Measurements from ENCODE around the gene MLEC. TPM values are rescaled to one million over a fixed set of nuclear protein-coding genes. Genes with fewer than 3 reads are reported as not detected.

MLEC gene
- total RNA-seq, 1 donor from 2014 or later: 152 TPM

DNA sequence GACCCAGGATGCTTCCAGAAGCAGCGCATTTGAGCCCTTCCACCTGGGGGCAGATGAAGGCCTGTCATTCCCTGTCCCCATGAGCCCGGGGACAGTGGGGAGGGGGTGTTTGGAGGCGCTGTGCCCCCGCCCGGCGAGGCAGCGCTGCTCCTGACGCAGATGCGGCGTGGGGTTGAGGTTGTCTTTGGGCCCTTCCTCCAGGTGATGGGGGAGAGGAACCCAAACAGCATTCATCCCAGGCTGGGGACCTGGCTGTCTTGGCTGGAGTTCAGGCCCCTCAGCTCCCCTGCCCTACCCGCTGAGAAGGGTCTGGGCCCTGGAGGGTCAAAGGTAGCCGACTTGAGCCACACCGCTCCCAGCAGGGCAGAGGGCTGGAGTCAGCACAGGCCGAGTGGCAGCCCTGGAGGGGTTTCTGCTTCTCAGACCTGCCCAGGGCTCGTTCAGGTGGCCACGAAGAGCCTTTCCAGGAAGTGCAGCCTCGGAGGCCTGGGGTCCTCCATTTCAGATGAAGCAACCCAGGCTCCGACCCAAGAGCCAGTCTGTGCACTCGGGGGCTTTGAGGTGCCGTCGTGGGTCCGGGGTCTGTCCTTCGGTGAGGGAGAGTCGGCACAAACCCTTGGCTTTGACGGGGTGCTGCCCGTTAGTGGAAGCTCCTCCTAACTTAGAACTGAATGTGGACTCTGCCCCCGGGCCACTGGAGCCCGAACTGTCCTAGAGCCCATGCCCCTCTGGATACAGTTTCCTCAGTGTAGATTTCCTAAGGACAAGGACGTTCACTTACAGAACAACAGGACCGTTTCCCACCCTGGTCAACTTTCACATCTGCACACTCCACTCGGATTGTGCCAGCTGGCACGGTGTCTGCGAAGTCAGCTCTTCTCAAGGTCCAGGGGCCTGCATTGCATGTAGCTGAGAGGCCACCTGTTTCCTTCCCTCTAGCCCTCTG lies 54.8 kb downstream of the MLEC start:
- no peaks in the 10 kb centered on the region for H3K27me3 Mint-ChIP-seq (ENCODE audit: low read depth, unreplicated experiment)
- DNase-seq (ENCODE audit: low read depth) (no peak), FAIRE-seq (no peak)
- no peak overlapping the region for H3K4me3 Mint-ChIP-seq (ENCODE audit: unreplicated experiment)
- TF ChIP-seq CTCF (IDR thresholded peaks at IDR 0.05; ENCODE audit: insufficient read depth, low read depth, low read length) (no peak), EZH2 (IDR thresholded peaks at IDR 0.05; ENCODE audit: insufficient read depth, low read length) (no peak)
- no peak overlapping the region for H3K27ac Mint-ChIP-seq (ENCODE audit: unreplicated experiment)
- Histone ChIP-seq H3K27ac (ENCODE audit: low read depth, low read length) (no peak overlapping the region), H3K27me3 (ENCODE audit: insufficient read depth, low read length) (no peaks in the 10 kb centered on the region), H3K4me1 (ENCODE audit: insufficient read depth, low read length) (no peaks in the 10 kb centered on the region), H3K4me2 (ENCODE audit: low read length) (no peak overlapping the region), H4K20me1 (ENCODE audit: insufficient read depth, low read length) (no peaks in the 10 kb centered on the region), H3K79me2 (ENCODE audit: insufficient read depth, low read length) (no peaks in the 10 kb centered on the region), H2AFZ (ENCODE audit: low read depth, low read length) (no peak overlapping the region), H3K9ac (ENCODE audit: low read length) (no peak overlapping the region), H3K9me3 (ENCODE audit: insufficient read depth, low read depth, low read length) (no peaks in the 10 kb centered on the region), H3K4me3 (ENCODE audit: insufficient read depth, low read depth, low read length) (no peak overlapping the region), H3K36me3 (ENCODE audit: insufficient read depth, low read length) (no peaks in the 10 kb centered on the region)
- no peaks in the 10 kb centered on the region for H3K36me3 Mint-ChIP-seq (ENCODE audit: low read depth, unreplicated experiment)
- H3K4me1 Mint-ChIP-seq (ENCODE audit: low read depth, unreplicated experiment): no peaks in the 10 kb centered on the region
- no peaks in the 10 kb centered on the region for H3K9me3 Mint-ChIP-seq (ENCODE audit: unreplicated experiment)

DNA sequence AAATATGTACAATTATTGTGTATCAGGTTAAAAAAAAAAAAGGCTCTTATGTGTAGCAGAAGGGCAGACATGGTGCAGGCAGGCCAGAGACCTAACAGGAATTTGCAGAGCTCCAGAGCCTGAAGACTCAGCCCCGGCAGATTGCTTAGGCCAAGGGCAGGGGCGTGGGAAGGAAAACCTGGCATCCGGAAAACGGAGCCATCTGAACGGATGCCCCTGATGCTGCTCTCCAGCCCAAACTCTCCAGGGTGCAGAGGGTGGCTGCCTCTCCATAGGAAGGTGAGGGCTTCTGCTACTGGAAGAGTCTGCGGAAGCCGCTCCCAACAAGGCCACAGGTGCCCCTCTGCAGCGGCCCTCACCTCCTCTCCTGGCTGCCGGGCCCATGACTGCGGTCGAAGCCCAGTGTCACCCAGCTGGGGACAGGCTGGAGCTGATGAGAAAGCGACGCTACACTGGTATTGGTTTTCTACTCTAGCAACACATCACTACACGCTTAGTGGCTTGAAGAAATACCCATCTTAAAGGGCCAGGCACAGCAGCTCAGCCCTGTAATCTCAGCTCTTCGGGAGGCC lies 58.1 kb downstream of the MLEC start:
- Mint-ChIP-seq H3K27me3 (ENCODE audit: low read depth, unreplicated experiment) (no peaks in the 10 kb centered on the region), H3K4me3 (ENCODE audit: unreplicated experiment) (no peak overlapping the region), H3K4me1 (ENCODE audit: low read depth, unreplicated experiment) (no peaks in the 10 kb centered on the region), H3K36me3 (ENCODE audit: low read depth, unreplicated experiment) (peaks cover 2% of the 10 kb centered on the region), H3K9me3 (ENCODE audit: unreplicated experiment) (no peaks in the 10 kb centered on the region), H3K27ac (ENCODE audit: unreplicated experiment) (no peak overlapping the region)
- no peak overlapping the region for H3K4me2 ChIP-seq (ENCODE audit: low read length)
- H3K4me3 ChIP-seq (ENCODE audit: insufficient read depth, low read depth, low read length): no peak overlapping the region
- no peak for TF ChIP-seq CTCF (IDR thresholded peaks at IDR 0.05; ENCODE audit: insufficient read depth, low read depth, low read length)
- TF ChIP-seq EZH2 (IDR thresholded peaks at IDR 0.05; ENCODE audit: insufficient read depth, low read length): no peak
- H3K79me2 ChIP-seq (ENCODE audit: insufficient read depth, low read length): no peaks in the 10 kb centered on the region
- no peak overlapping the region for H3K9ac ChIP-seq (ENCODE audit: low read length)
- H3K9me3 ChIP-seq (ENCODE audit: insufficient read depth, low read depth, low read length): no peaks in the 10 kb centered on the region
- H4K20me1 ChIP-seq (ENCODE audit: insufficient read depth, low read length): no peaks in the 10 kb centered on the region
- no peak for FAIRE-seq
- H3K36me3 ChIP-seq (ENCODE audit: insufficient read depth, low read length): no peaks in the 10 kb centered on the region
- DNase-seq (ENCODE audit: low read depth): no peak
- no peaks in the 10 kb centered on the region for H3K4me1 ChIP-seq (ENCODE audit: insufficient read depth, low read length)
- no peak overlapping the region for H3K27ac ChIP-seq (ENCODE audit: low read depth, low read length)
- H2AFZ ChIP-seq (ENCODE audit: low read depth, low read length): no peak overlapping the region
- H3K27me3 ChIP-seq (ENCODE audit: insufficient read depth, low read length): no peaks in the 10 kb centered on the region

GRCh38 chr12:120748242-120748641 lies 61.3 kb downstream of the MLEC start:
- DNase-seq (ENCODE audit: low read depth) (no peak), FAIRE-seq (no peak)
- no peaks in the 10 kb centered on the region for H3K79me2 ChIP-seq (ENCODE audit: insufficient read depth, low read length)
- no peaks in the 10 kb centered on the region for H3K4me1 Mint-ChIP-seq (ENCODE audit: low read depth, unreplicated experiment)
- no peak overlapping the region for H2AFZ ChIP-seq (ENCODE audit: low read depth, low read length)
- no peaks in the 10 kb centered on the region for H3K27me3 ChIP-seq (ENCODE audit: insufficient read depth, low read length)
- no peak overlapping the region for H3K27ac ChIP-seq (ENCODE audit: low read depth, low read length)
- H3K4me3 Mint-ChIP-seq (ENCODE audit: unreplicated experiment): no peak overlapping the region
- H3K27me3 Mint-ChIP-seq (ENCODE audit: low read depth, unreplicated experiment): no peaks in the 10 kb centered on the region
- TF ChIP-seq EZH2 (IDR thresholded peaks at IDR 0.05; ENCODE audit: insufficient read depth, low read length): no peak
- TF ChIP-seq CTCF (IDR thresholded peaks at IDR 0.05; ENCODE audit: insufficient read depth, low read depth, low read length): no peak
- H3K36me3 ChIP-seq (ENCODE audit: insufficient read depth, low read length): no peaks in the 10 kb centered on the region
- no peaks in the 10 kb centered on the region for H4K20me1 ChIP-seq (ENCODE audit: insufficient read depth, low read length)
- H3K9ac ChIP-seq (ENCODE audit: low read length): no peak overlapping the region
- H3K9me3 ChIP-seq (ENCODE audit: insufficient read depth, low read depth, low read length): no peaks in the 10 kb centered on the region
- no peak overlapping the region for H3K4me3 ChIP-seq (ENCODE audit: insufficient read depth, low read depth, low read length)
- no peak overlapping the region for H3K4me2 ChIP-seq (ENCODE audit: low read length)
- no peak overlapping the region for H3K27ac Mint-ChIP-seq (ENCODE audit: unreplicated experiment)
- H3K36me3 Mint-ChIP-seq (ENCODE audit: low read depth, unreplicated experiment): peaks cover 2% of the 10 kb centered on the region
- no peaks in the 10 kb centered on the region for H3K9me3 Mint-ChIP-seq (ENCODE audit: unreplicated experiment)
- no peaks in the 10 kb centered on the region for H3K4me1 ChIP-seq (ENCODE audit: insufficient read depth, low read length)
